Ectodermal cell (in vitro differentiated cells): ENCODE data around the gene RAD23B.
"Not testable (repeated sequence)": the region's sequence is repeated elsewhere in the genome, so short reads cannot be mapped to it uniquely, and the experiment has no call there.

Experiments used
- H3K27ac ChIP-seq: 2 replicates; pipeline ENCODE4 v1.7.0; 2013; ENCODE audit warnings: mild to moderate bottlenecking, low read depth, low read length; ENCODE audit not compliant: insufficient read depth, poor library complexity, severe bottlenecking
- H3K27me3 ChIP-seq: 2 replicates; pipeline ENCODE4 v1.7.0; 2013; ENCODE audit warnings: mild to moderate bottlenecking, low read length; ENCODE audit not compliant: insufficient read depth, control insufficient read depth, poor library complexity, severe bottlenecking
- H3K36me3 ChIP-seq: one replicate; pipeline ENCODE4 v1.7.0; 2013; ENCODE audit warnings: low read length; ENCODE audit not compliant: control insufficient read depth, insufficient read depth
- H3K4me1 ChIP-seq: one replicate; pipeline ENCODE4 v1.7.0; 2013; ENCODE audit warnings: low read length; ENCODE audit not compliant: control insufficient read depth, insufficient read depth
- H3K4me3 ChIP-seq: 2 replicates; pipeline ENCODE4 v1.7.0; 2013; ENCODE audit warnings: low read depth, low read length, control low read depth; ENCODE audit not compliant: insufficient read depth
- H3K9me3 ChIP-seq: 2 replicates; pipeline ENCODE4 v1.7.0; 2013; ENCODE audit warnings: mild to moderate bottlenecking, low read length, moderate library complexity; ENCODE audit not compliant: control insufficient read depth
- WGBS, 2 experiments: methylation state at CpG; one replicate each; pipeline ENCODE4 v1.1.7; 2013; ENCODE audit warnings: missing lambda C conversion rate in 2 of 2; 5-methylcytosine and 5-hydroxymethylcytosine counted together

Gene RAD23B

GRCh38 chr9:107249131-107249533 lies 33.9 kb upstream of the RAD23B start:
- H3K4me3 ChIP-seq: no peak overlapping the region
- H3K27ac ChIP-seq: peak overlapping the region; percentile 57
- no peaks in the 10 kb centered on the region for H3K9me3 ChIP-seq
- 49 to 51% methylated on average over 2 of the region's 2 CpGs for WGBS, 2 experiments
- H3K36me3 ChIP-seq: no peaks in the 10 kb centered on the region
- no peaks in the 10 kb centered on the region for H3K27me3 ChIP-seq
- H3K4me1 ChIP-seq: peaks cover 5% of the 10 kb centered on the region

- no peak overlapping the region for H3K4me3 ChIP-seq
- H3K9me3 ChIP-seq: no peaks in the 10 kb centered on the region
- 95 to 98% methylated on average over 1 to 2 of the region's 2 CpGs for WGBS, 2 experiments
- no peak overlapping the region for H3K27ac ChIP-seq
- H3K27me3 ChIP-seq: no peaks in the 10 kb centered on the region
- no peaks in the 10 kb centered on the region for H3K36me3 ChIP-seq
- H3K4me1 ChIP-seq: peaks cover 5% of the 10 kb centered on the region
These were observed 33.3 kb upstream of the RAD23B start for GRCh38 chr9:107249665-107250285.

GRCh38 chr9:107251756-107252322 lies 31.2 kb upstream of the RAD23B start:
- peaks cover 5% of the 10 kb centered on the region for H3K4me1 ChIP-seq
- H3K36me3 ChIP-seq: no peaks in the 10 kb centered on the region
- H3K4me3 ChIP-seq: no peak overlapping the region
- WGBS, 2 experiments: 92 to 93% methylated on average over 4 of the region's 4 CpGs
- no peaks in the 10 kb centered on the region for H3K9me3 ChIP-seq
- no peaks in the 10 kb centered on the region for H3K27me3 ChIP-seq
- no peak overlapping the region for H3K27ac ChIP-seq

GRCh38 chr9:107258919-107259318 lies 24.2 kb upstream of the RAD23B start:
- no peaks in the 10 kb centered on the region for H3K36me3 ChIP-seq
- 93 to 96% methylated on average over 3 of the region's 3 CpGs for WGBS, 2 experiments
- H3K9me3 ChIP-seq: no peaks in the 10 kb centered on the region
- no peaks in the 10 kb centered on the region for H3K27me3 ChIP-seq
- H3K27ac ChIP-seq: no peak overlapping the region
- no peak overlapping the region for H3K4me3 ChIP-seq
- peaks cover 8% of the 10 kb centered on the region for H3K4me1 ChIP-seq

- H3K36me3 ChIP-seq, H3K27me3 ChIP-seq, H3K9me3 ChIP-seq, H3K27ac ChIP-seq, H3K4me3 ChIP-seq, H3K4me1 ChIP-seq: not testable (repeated sequence)
- 88 to 93% methylated on average over 13 of the region's 13 CpGs for WGBS, 2 experiments
These were observed 23.2 kb upstream of the RAD23B start for GRCh38 chr9:107259751-107260313.

- Histone ChIP-seq H3K4me1 (peaks cover 8% of the 10 kb centered on the region), H3K4me3 (no peak overlapping the region), H3K27ac (peak overlapping the region; percentile 38), H3K36me3 (no peaks in the 10 kb centered on the region), H3K9me3 (no peaks in the 10 kb centered on the region), H3K27me3 (no peaks in the 10 kb centered on the region)
- whole genome bisulfite sequencing, 2 experiments: 31 to 47% methylated on average over 3 of the region's 4 CpGs
These were observed 22.5 kb upstream of the RAD23B start for GRCh38 chr9:107260437-107261081.

- Histone ChIP-seq H3K9me3 (no peaks in the 10 kb centered on the region), H3K4me3 (no peak overlapping the region), H3K36me3 (no peaks in the 10 kb centered on the region), H3K27ac (peak overlapping the region; percentile 38), H3K4me1 (peaks cover 8% of the 10 kb centered on the region), H3K27me3 (no peaks in the 10 kb centered on the region)
- WGBS, 2 experiments: 91 to 96% methylated on average over 4 to 5 of the region's 5 CpGs
These were observed 22.0 kb upstream of the RAD23B start for GRCh38 chr9:107261106-107261505.

GRCh38 chr9:107263289-107263688 lies 19.8 kb upstream of the RAD23B start:
- 86 to 92% methylated on average over 1 to 2 of the region's 2 CpGs for WGBS, 2 experiments
- Histone ChIP-seq H3K9me3 (no peaks in the 10 kb centered on the region), H3K4me3 (no peak overlapping the region), H3K4me1 (peaks cover 8% of the 10 kb centered on the region), H3K36me3 (no peaks in the 10 kb centered on the region), H3K27ac (no peak overlapping the region), H3K27me3 (no peaks in the 10 kb centered on the region)

GRCh38 chr9:107266624-107267368 lies 16.3 kb upstream of the RAD23B start:
- no peaks in the 10 kb centered on the region for H3K36me3 ChIP-seq
- no peak overlapping the region for H3K4me3 ChIP-seq
- WGBS, 2 experiments: 94 to 95% methylated on average over 4 to 7 of the region's 7 CpGs
- no peaks in the 10 kb centered on the region for H3K4me1 ChIP-seq
- no peak overlapping the region for H3K27ac ChIP-seq
- no peaks in the 10 kb centered on the region for H3K9me3 ChIP-seq
- H3K27me3 ChIP-seq: no peaks in the 10 kb centered on the region

GRCh38 chr9:107268560-107268959 lies 14.5 kb upstream of the RAD23B start:
- Histone ChIP-seq H3K27ac (no peak overlapping the region), H3K4me1 (no peaks in the 10 kb centered on the region), H3K27me3 (no peaks in the 10 kb centered on the region), H3K36me3 (no peaks in the 10 kb centered on the region), H3K4me3 (no peak overlapping the region), H3K9me3 (no peaks in the 10 kb centered on the region)
- 92 to 100% methylated on average over 1 of the region's 2 CpGs for WGBS, 2 experiments
